NCI-H748 treated with DMSO at 0.1 percent for 48 hours (cell line): ENCODE measurements around the gene NEK4.

Experiments
- DNase-seq: peaks from one replicate; lab custom pipeline; 2025; lab: John Stamatoyannopoulos, UW

Gene NEK4

DNA sequence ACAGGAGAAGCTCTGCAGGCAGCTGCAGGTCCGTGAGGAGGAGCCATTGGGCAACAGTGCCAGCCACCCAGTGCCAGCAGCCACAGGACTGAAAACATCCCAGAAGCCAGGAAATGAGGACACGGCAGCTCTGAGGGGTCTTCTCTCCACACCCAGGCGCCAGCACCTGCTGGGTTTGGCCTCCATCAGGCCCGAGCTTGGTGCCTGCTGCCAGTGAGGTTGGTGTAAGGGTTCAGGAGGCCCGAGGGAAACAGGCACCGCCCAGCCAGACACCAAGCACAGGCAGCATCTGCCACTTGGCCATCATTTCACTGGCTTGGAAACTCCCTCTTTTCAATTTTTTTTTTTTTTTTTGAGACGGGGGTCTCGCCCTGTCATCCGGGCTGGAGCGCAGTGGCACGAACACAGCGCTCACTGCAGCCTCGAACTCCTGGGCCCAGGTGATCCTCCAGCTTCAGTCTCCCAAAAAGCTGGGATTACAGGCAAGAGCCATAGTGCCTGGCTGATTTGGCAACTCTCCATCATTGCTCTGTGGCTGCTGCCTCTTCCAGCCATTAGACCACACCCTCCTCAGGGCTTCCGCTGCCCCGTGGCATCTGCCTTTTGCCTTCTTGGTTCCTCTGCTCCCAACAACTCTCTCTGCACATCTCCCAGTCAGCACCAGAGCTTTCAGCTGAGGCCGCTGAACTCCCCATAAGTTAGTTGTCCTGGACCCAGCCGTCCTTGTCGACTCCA, 22.4 kb upstream of the NEK4 start:
- no peak for DNase-seq

DNA sequence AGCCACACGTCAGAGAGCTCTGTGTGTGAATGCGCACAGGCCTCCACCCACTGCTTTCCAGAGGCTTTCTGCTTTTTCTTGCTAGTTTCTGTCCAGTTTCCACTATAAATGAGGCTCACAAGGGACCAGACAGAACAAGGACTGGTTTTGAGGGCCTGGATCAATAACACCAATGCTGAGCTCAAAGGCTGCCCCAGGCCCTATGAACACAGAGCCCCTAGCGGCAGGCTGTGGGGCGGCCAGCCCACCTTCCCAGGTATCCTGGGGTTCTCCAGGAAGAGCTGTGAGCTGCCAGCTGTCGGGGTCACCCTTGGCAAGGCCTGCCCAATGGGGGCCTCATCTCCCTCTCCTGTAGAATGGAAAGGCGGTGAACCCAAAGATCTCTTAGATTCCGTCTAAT, 21.7 kb upstream of the NEK4 start:
- no peak for DNase-seq

DNA sequence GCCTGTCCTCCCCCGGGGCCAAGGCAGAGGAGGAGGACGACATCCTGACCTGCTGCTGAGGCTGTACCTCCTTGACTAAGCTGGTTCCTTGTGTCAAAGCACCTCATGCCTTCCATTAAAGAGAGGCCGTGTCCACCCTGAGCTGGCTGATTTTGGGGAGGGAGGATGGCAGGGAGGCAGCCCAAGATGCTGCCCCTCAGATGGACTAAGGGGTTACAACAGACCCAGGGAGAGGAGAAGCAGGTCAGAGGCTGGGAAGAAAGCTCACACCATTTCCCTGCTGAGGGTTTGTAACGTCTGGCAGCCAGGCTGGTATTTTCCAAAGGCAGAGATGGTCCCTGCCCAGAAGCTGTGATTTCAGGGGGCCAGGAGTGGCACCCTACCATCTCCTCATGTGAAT, 21.2 kb upstream of the NEK4 start:
- no peak for DNase-seq

DNA sequence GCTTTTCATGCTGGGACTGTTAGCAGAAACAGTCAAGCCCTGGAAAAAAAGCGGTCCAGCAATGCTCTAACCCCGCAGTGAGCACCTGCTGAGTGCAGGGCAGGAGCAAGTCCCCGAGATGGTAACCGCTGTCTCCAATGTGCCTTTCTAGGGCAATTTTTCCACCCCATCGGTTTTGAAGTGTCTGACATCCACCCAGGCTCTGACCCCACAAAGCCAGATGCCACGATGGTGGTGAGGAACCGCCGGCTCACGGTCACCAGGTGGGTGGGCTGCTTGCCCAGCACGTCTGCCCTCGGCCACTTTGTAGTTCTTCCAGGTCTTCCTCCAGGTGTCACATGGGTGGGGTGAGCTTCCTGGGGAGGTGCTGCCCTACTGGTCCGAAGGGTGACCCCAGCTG, 20.6 kb upstream of the NEK4 start:
- DNase-seq = no peak

DNA sequence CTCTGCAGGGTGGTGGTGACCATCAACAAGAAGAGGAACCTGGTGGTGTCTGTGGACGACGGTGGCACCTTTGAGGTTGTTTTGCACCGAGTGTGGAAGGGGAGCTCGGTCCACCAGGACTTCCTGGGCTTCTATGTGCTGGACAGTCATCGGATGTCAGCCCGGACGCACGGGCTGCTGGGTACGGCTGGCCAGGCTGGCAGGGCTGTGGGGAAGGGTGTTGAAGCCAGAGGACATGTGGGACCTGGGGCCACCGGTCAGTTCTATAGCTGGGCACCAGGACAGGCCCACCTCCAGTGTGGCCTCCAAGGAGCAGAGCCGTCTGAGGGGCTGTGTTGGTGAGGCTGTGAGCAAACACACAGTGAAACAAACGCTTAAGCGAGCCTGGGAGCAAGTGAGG, 20.0 kb upstream of the NEK4 start:
- DNase-seq = no peak

DNA sequence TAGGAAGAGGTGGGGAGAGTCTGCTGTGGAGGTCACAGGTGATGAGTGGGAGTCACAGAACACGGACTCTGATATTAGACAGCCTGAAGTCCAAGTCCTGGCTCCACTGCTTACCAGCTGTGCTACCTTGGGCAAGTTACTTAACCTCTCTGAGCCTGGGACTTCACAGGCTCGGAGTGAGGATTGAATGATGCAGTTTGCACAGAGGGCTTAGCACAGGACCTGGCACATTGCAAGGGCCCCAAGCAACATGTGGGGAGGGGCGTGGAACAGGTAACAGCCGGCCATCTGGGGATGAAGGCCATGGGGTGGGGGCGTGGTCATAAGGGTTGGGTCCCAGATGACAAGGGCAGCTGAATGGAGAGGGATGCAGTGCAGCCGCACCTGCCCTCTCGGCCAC, 19.6 kb upstream of the NEK4 start:
- no peak for DNase-seq

DNA sequence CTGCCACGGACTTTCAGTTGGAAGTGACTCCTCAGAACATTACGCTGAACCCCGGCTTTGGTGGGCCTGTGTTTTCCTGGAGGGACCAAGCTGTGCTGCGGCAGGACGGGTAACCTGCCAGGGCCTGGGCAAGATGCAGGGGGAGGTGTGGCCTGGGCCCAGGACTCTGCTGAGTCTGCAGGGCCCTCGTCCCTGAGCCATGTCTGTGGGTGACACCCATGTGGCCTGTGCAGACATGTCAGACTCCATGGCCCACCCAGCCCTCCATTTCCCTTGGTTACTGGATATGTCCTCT, 19.0 kb upstream of the NEK4 start:
- DNase-seq = no peak

DNA sequence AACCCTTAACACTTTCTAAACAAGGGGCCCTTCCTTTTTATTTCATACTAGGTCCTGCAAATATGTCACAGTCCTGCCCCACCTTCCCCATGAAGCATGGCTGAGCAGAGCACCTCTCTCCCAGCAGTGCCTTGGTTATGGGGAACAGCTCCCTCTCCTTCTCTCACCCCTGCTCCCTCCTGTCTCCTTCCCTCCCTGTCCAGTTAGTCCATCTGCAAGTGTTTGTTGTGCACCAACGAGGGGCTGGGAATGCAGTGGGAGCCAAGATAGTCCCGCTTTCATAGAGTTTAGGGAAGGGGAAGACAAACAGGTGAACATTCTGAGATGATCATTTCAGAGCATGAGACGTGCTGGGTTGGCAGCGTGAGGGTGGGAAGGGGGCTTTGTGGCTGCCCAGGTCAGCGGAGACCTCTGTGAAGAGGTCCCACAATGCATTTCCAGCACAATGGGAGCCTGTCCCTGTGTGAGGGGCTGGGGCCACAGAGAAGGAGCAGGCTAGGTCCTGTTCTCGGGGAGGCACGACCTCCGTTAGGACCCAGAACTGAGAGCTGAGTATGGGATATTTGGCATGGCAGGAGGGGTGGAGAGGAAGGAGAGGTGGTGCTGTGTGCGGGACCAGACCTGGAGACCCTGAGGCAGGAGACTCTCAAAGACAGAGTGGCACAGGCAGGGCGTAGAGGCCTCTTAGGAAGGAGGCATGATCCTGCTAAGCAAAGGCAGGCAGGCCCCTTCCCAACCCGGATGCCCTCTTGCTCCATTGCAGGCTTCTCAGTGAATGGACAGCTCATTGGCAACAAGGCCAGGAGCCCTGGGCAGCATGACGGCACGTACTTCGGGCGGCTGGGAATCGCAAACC, 18.4 kb upstream of the NEK4 start:
- DNase-seq = no peak

DNA sequence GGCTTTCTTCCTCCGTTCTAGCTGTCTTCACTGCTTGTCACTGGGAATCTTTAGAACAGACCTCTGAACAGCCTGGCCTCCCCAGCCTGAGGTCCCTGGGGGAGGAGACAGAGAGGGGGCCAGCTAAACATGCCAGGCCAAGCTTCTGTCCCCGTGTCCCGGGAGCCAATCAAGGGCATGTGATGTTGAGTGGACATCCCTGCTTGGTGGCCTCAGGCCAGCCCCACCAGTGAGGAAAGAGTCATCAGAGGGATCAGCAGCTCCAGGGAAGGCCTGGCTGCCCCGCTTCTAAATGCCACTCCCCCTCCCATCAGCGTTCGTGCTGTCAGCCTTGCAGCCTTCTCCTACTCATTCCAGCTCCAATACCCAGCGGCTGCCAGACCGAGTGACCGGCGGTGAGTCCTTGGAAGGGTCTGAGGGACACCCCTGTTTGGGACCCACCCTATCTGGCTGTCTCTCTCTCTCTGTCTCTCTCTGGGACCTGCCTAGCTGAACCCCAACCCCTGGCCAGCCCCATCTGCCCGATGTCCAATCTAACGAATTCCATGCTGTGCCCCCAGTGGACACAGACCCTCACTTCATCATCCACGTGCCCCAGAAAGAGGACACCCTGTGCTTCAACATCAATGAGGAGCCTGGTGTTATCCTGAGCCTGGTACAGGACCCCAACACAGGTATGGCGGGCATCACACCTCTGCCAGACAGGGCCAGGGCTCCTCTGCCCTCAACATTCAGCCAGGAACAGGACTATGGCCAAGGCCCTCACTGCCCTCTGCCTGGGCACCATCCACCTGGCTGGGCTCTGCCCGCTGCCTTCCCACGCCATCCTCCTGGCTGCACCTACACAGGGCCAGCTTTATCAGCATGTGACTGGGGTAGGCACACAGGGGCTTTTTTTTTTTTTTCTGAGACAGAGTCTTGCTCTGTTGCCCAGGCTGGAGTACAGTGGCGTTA, 17.2 kb upstream of the NEK4 start:
- no peak for DNase-seq

DNA sequence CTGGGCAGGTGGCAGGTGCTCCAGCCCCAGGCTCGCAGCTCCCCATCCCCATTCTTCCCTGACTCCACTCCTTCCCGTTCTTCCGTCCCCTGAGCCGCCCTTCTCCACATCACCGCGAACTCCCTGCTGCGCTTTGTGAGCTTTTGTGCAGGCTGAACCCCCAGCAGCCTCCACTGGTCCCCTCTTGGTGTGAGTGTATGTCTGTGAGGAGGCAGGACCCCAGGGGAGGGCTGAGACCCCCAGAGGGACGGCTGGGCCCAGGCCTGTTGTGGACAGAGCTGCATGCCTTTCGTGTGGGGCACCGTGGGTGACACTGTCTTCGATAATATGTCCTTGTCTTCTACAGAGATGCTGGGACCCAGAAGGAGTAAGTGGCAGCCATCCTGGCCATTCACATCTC, 16.5 kb upstream of the NEK4 start:
- no peak for DNase-seq

DNA sequence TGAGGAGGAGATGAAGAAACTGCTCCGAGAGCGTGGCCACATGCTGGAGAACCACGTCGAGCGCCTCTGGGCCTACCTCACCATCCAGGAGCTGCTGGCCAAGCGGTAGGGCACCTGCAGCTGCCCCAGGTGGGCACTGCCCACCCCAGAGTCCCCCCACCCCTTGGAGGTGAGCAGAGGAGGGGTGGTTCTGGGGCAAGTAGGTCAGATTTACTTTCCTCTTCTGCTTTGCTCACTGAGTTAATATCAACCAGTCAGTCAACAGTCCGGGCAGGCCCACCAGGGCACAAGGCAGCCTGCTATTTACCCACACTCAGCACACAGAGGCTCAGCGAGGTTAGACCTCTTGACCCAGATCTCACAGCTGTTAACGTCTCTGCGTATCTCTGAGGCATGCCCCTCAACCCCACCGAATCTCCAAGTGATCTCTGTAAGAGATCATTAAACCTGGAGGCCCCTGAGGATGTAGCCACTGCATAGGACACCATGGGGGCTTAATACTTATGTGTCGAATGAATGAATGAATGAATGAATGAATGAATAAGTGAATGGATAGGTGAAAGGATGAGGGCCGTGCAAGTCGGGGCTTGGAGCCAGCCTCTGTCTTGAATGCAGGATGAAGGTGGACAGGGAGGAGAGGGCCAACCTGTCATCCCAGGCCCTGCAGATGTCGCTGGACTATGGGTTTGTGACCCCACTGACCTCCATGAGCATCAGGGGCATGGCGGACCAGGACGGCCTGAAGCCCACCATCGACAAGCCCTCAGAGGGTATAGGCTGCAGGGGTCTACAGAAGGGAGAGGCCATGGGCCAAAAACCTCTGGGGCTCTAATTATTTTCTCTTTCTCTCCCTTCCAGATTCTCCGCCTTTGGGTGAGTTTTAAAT, 15.8 kb upstream of the NEK4 start:
- DNase-seq = no peak

DNA sequence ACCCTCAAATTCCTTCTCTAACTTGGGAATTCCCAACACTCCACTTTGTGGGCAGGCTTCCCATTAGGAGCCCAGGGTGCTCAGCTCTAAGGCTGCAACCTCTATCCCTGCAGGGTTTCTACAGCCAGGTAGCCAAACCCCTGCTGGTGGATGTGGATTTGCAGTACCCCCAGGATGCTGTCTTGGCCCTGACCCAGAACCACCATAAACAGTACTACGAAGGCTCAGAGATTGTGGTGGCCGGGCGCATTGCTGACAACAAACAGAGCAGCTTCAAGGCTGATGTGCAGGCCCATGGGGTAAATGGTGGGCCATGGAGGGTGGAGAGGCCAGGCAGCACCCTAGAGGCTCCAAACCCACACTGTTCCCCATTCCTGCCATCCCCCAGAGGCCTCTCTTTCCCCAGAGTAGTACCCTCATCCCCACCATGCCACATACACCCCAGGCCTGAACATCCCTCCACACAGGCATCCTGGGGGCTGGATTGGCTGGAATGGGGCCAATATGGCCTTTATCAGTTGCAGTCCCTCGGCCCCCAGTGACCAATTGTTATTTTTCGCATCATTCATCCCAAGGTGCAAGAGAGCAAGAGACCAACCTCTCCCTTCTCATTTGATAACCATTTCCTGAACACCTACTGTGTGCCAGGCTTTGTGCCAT, 14.3 kb upstream of the NEK4 start:
- no peak for DNase-seq

DNA sequence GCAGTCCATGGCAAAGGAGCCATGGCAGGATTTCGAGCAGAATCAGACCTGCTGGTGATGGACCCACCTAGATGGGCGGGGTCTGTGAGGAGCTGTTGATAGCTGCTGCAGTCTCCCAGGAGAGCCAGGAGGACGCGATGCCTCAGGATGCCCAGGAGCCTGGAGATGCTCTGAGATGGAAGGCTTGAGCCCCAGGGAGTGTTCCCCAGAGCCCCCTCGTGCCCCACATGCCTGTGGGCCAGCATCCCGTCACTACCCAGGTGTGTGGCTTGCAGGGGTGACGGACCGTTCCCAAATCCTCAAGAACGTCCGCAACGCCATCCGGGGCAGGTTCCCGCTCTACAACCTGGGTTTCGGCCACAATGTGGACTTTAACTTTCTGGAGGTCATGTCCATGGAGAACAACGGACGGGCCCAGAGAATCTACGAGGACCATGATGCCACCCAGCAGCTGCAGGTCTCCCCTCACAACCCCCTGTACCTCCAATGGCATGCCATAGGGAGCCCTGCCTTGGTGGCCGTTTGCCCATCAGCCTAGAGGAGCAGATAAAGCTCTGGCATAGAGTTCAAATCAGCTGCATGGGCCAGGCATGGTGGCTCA, 13.4 kb upstream of the NEK4 start:
- no peak for DNase-seq

DNA sequence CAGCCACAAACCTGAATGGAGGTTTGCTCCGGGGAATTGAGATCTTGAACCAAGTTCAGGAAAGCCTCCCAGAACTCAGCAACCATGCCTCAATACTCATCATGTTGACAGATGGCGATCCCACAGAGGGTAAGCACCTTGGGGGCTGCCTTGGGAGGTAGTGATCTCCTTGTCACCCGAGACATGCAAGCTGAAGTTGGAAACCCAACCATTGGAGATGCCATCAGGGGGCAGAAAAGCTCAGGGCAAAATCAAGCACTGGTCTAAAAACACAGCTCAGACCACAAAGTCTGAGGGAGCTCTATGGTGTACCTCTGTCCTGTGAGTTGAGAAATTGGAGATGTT, 12.4 kb upstream of the NEK4 start:
- DNase-seq = no peak

DNA sequence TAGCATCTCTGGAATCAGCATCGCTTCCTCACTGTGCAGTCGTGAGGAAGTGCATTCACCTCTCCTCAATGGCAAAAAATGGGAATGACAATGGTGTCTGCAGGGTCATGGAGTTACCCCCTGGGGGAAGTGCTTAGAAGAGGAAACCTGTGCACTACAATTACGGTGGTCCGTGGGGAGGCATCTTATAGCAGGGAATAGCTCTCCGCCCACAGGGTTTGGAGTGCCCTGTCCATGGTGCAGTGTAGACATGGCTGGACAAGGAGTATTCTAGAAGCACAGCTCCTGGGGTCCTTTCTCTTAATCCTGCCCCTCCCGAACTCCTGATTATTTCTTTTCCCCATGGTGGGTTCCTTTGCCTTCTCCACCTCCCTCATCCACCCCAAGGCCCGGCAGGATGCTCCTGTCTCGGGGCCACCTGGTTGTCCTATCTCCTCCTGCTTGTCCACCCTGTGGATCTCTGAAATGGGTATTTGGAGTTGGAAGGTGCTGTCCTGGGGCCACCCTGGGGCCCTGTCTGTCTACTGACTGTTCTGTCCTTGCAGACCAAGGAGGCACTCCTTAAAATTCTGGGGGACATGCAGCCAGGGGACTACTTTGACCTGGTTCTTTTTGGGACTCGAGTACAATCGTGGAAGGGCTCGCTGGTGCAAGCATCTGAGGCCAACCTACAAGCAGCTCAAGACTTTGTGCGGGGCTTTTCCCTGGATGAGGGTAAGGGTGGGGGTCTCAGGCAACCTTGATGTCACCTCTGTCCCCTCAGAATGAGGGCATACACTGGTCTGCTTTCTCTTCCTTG, 11.9 kb upstream of the NEK4 start:
- no peak for DNase-seq

DNA sequence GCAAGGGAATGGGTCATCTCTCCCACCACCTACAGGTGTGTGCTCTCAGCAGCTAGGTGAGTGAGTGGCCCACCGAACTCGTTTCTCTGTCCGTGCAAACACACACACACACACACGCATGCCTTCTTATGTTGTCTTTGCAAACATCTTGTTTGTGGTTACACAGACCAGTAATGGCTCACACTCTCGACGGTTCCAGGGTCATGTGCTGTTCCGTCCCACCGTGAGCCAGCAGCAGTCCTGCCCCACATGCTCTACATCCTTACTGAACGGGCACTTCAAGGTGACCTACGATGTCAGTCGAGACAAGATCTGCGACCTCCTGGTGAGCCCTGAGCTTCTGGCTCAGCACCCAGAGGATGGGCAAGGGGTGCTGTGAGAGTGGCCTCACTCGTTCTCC, 11.0 kb upstream of the NEK4 start:
- no peak for DNase-seq

DNA sequence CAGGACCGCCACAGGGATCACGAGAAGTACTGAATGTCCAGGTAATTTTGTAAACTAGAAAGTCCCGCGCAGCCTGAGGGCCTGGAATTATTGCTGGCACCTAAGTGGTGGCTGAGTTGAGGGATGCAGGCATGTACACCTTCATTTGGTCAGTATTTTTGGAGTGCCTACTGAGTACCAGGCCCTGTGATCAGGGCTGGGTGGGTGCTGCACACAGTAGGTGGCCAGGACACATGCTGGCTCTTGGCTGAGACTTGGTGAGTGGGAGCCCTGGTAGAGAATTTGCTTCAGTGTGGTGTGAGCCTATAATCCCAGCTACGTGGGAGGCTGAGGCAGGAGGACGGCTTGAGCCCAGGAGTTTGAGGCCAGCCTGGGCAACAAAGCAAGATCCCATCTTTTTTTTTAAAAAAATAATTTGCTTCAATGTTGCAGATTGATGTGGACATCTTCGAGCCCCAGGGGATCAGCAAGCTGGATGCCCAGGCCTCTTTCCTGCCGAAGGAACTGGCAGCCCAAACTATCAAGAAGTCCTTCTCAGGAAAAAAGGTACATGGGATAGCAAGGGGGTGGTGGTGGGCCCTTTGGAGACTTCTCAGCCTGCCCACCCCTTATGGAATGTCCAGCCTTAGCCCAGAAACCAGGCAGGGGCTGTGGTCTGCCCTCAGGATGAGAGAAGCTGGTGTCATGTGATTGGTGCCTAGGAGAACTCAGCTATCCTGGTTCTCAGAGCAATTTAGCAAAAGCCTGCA, 9.3 kb upstream of the NEK4 start:
- DNase-seq = no peak

DNA sequence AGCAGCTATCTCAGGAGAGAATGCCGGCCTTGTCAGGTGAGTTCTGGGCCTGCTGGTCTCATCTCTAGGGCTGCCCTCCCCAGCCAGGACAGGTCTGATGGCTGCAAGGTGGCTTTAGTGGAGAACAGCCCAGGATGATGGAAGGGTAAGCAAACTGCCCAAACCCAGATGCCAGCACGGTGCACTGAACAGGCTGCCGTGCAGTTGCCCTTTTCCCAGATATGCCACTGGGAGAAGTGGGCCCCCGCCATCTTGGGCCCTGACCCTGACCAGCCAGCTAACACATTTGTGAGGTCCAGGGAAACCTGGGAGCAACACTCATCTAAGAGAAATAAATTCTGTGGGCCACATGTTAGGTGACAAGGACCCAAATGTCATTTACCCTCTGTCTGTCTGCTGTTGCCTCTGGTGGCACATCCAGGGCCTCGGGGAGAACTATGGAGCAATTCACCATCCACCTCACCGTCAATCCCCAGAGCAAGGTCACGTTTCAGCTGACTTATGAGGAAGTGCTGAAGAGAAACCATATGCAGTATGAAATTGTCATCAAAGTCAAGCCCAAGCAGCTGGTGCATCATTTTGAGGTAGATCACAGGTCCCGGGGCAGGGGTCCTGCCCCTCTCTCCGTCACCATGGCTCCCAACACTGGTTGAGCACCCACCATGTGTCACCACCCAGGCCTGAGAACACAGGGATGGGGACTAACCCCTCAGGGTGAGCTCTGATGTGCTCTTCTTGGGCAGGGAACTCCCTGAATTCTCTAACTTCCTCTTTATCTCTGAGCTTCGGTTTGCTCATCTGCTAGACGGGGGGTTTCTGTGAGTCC, 8.5 kb upstream of the NEK4 start:
- no peak for DNase-seq
